PFSK-1 (cell line): ENCODE measurements around the gene PTGDS.

Experiments
- FOXP2 ChIP-seq: optimal IDR thresholded peaks from 2 replicates; pipeline ENCODE3; 2011; ENCODE audit warnings: borderline replicate concordance, control low read depth, inconsistent platforms; ENCODE audit not compliant: insufficient read depth; ENCODE audit errors: extremely low read length, extremely low read depth
- POLR2AphosphoS5 ChIP-seq: IDR thresholded peaks from 2 replicates; pipeline ENCODE4 v1.6.1; 2012; ENCODE audit warnings: low read depth, mild to moderate bottlenecking, control low read depth, low read length, moderate library complexity
- SIN3A ChIP-seq: IDR thresholded peaks from 2 replicates; pipeline ENCODE4 v1.6.1; 2012; ENCODE audit warnings: mild to moderate bottlenecking, low read length, moderate library complexity, borderline replicate concordance; ENCODE audit not compliant: insufficient read depth
- TAF1 ChIP-seq: IDR thresholded peaks from 2 replicates; pipeline ENCODE4 v1.6.1; 2012; ENCODE audit warnings: low read length, control low read depth, borderline replicate concordance; ENCODE audit not compliant: insufficient read depth
- TF ChIP-seq, protein P1 (sequence below), 2 experiments: IDR thresholded peaks; 2 replicates each; pipeline versions ENCODE4 v1.6.1 to v1.8.0; 2011 to 2012; ENCODE audit warnings: low read depth in 2 of 2, low read length in 2 of 2, control low read depth in 1 of 2, inconsistent platforms in 1 of 2, mild to moderate bottlenecking in 1 of 2, moderate library complexity in 1 of 2; ENCODE audit not compliant: insufficient read depth in 1 of 2

Gene PTGDS

GRCh38 chr9:136983167-136983566 is 5.9 kb downstream of the PTGDS start:
- TF ChIP-seq FOXP2 (no peak), POLR2AphosphoS5 (no peak), SIN3A (no peak), TAF1 (no peak)
- TF ChIP-seq, protein P1, sequence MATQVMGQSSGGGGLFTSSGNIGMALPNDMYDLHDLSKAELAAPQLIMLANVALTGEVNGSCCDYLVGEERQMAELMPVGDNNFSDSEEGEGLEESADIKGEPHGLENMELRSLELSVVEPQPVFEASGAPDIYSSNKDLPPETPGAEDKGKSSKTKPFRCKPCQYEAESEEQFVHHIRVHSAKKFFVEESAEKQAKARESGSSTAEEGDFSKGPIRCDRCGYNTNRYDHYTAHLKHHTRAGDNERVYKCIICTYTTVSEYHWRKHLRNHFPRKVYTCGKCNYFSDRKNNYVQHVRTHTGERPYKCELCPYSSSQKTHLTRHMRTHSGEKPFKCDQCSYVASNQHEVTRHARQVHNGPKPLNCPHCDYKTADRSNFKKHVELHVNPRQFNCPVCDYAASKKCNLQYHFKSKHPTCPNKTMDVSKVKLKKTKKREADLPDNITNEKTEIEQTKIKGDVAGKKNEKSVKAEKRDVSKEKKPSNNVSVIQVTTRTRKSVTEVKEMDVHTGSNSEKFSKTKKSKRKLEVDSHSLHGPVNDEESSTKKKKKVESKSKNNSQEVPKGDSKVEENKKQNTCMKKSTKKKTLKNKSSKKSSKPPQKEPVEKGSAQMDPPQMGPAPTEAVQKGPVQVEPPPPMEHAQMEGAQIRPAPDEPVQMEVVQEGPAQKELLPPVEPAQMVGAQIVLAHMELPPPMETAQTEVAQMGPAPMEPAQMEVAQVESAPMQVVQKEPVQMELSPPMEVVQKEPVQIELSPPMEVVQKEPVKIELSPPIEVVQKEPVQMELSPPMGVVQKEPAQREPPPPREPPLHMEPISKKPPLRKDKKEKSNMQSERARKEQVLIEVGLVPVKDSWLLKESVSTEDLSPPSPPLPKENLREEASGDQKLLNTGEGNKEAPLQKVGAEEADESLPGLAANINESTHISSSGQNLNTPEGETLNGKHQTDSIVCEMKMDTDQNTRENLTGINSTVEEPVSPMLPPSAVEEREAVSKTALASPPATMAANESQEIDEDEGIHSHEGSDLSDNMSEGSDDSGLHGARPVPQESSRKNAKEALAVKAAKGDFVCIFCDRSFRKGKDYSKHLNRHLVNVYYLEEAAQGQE (IDR thresholded peaks at IDR 0.05; ENCODE audit: insufficient read depth in 1 of 2, low read depth in 2 of 2, low read length in 2 of 2), result no peak

DNA sequence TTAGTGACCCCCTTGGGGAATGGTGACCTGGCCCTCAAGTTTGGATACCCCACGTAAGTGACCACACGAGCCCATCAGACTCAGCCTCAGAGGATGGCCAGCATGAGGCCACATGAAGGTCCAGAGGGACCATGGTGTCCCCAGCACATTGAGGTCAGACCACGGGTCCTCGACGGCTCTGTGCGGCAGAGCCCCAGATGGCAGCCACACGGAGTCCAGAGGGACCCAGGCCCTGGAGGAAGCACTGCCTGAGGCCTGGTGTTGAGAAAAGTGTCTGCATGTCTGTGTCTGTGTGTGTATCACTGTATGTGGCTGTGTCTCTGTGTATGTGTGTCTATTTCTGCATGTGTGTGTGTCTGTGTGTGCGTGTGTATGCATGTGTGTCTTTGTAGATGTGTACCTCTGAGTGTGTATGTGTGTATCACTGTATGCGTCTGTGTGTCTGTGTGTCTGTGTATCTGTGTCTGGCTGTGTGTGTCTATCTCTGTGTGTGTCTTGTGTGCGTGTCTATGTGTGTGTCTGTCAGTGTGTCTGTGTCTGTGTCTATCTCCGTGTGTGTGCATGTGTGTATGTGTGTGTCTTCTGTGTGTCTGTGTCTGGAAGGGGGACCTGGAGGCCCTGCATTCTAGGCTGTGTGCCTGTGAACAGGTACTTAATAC is 6.5 kb downstream of the PTGDS start:
- no peak for TF ChIP-seq TAF1
- no peak for TF ChIP-seq POLR2AphosphoS5
- TF ChIP-seq, protein P1 (IDR thresholded peaks at IDR 0.05; ENCODE audit: insufficient read depth in 1 of 2, low read depth in 2 of 2, low read length in 2 of 2), result no peak
- TF ChIP-seq FOXP2, result no peak
- no peak for TF ChIP-seq SIN3A

DNA sequence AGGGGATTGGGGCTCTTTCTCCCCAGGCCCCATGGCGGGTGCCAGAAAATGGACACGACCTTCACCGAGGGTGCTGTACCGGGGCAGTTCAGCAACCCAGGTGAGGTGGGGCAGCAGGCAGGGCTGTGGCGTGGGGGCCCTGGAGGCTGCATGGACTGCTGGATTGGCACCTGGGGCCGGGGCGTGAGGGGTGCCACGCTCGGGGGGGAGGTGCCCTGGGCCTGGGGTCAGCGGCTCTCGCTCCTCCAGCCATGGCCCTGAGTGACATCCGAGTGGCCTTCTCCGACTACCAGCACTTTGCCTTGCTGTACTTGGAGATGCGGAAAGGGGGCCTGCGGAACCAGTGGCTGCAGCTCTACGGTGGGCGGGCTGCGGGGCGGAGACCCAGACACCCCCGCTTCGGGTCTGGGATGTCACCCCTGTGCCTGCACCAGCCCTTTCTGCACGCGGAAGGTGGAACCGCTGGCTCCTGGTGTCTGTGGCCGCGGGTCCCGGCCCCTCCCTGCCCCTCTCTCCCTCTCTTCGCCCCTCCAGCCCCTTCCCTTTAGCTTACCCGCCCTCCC is 7.2 kb downstream of the PTGDS start:
- TF ChIP-seq SIN3A (no peak), TAF1 (no peak), FOXP2 (no peak), POLR2AphosphoS5 (no peak)
- TF ChIP-seq, protein P1 (IDR thresholded peaks at IDR 0.05; ENCODE audit: insufficient read depth in 1 of 2, low read depth in 2 of 2, low read length in 2 of 2), result no peak

- TF ChIP-seq TAF1, result no peak
- no peak for TF ChIP-seq SIN3A
- no peak for TF ChIP-seq FOXP2
- TF ChIP-seq POLR2AphosphoS5, result no peak
- TF ChIP-seq, protein P1 (IDR thresholded peaks at IDR 0.05; ENCODE audit: insufficient read depth in 1 of 2, low read depth in 2 of 2, low read length in 2 of 2), result no peak
Observed at GRCh38 chr9:136985027-136985602, 7.8 kb downstream of the PTGDS start.
